Natural killer cell (primary cell): ENCODE data around the gene FAM98C. TPM values are rescaled to one million over a fixed set of nuclear protein-coding genes. Genes with fewer than 3 reads are reported as not detected.
"Not testable (repeated sequence)": the region's sequence is repeated elsewhere in the genome, so short reads cannot be mapped to it uniquely, and the experiment has no call there.

Experiments
- ATAC-seq, 3 donors: fragments of 150-1000 bp in 2 of 3; fragments of 200-7000 bp in 1 of 3; cut with Tn5 transposase; 1 replicate in 1 of 3; 2 replicates in 2 of 3; pipeline ENCODE4 v1.10.0; 2021; ENCODE audit warnings: mild to moderate bottlenecking in 2 of 3, moderate library complexity in 2 of 3
- DNase-seq, 2 donors: peaks; one replicate each; pipeline versions ENCODE4 v3.0.0 to v3.0.0-alpha.2; 2013 to 2021; ENCODE audit warnings: mixed read lengths in 1 of 2
- H3K27ac ChIP-seq: one replicate; pipeline ENCODE4 v1.5.1; 2013; ENCODE audit warnings: mild to moderate bottlenecking, low read length
- H3K27me3 ChIP-seq: one replicate; pipeline ENCODE4 v1.6.1; 2013; ENCODE audit warnings: low read length; ENCODE audit not compliant: control insufficient read depth, insufficient read depth
- H3K36me3 ChIP-seq: one replicate; pipeline ENCODE4 v1.6.1; 2013; ENCODE audit warnings: low read length; ENCODE audit not compliant: control insufficient read depth, insufficient read depth
- H3K4me1 ChIP-seq: one replicate; pipeline ENCODE4 v1.6.1; 2013; ENCODE audit warnings: low read length; ENCODE audit not compliant: control insufficient read depth, insufficient read depth
- H3K4me3 ChIP-seq: one replicate; pipeline ENCODE4 v1.5.1; 2013; ENCODE audit warnings: low read length
- H3K9me3 ChIP-seq: one replicate; pipeline ENCODE4 v1.6.1; 2013; ENCODE audit warnings: low read length; ENCODE audit not compliant: control insufficient read depth, insufficient read depth
- H3K27ac Mint-ChIP-seq, 2 donors: one replicate each; pipeline ENCODE4 v1.8.0; 2022; ENCODE audit warnings: mild to moderate bottlenecking in 2 of 2, mixed read lengths in 2 of 2, moderate library complexity in 1 of 2
- H3K27me3 Mint-ChIP-seq, 2 donors: one replicate each; pipeline ENCODE4 v1.8.0; 2022; ENCODE audit warnings: low read depth in 2 of 2, mixed read lengths in 2 of 2
- H3K36me3 Mint-ChIP-seq: one replicate; pipeline ENCODE4 v1.8.0; 2022; ENCODE audit warnings: mixed read lengths
- H3K4me1 Mint-ChIP-seq, 2 donors: one replicate each; pipeline ENCODE4 v1.8.0; 2022; ENCODE audit warnings: mixed read lengths in 2 of 2
- H3K4me3 Mint-ChIP-seq: one replicate; pipeline ENCODE4 v1.8.0; 2022; ENCODE audit warnings: mild to moderate bottlenecking, moderate library complexity, mixed read lengths
- H3K9me3 Mint-ChIP-seq, 2 donors: one replicate each; pipeline ENCODE4 v1.8.0; 2022; ENCODE audit warnings: mixed read lengths in 2 of 2
- WGBS: methylation state at CpG from one replicate; pipeline ENCODE4 v1.1.7; 2013; ENCODE audit warnings: missing lambda C conversion rate; ENCODE audit not compliant: insufficient coverage; 5-methylcytosine and 5-hydroxymethylcytosine counted together
- intact Hi-C: fragments of 100-400 bp; cut with micrococcal nuclease; formaldehyde crosslinking; loops from one replicate; pipeline ENCODE4 v1.14.2; 2022
- total RNA-seq, 4 donors: library from RNA; stranded (reverse); fragments of 120-200 nt in 1 of 4; gene quantifications; one replicate each; pipeline versions ENCODE4 v1.2.3 to v1.2.4, GENCODE V29; 2013 to 2022
- TF ChIP-seq, protein P1 (sequence below): fragments of 200-600 bp; IDR thresholded peaks from one replicate; pipeline ENCODE4 v1.8.0; 2022; ENCODE audit warnings: antibody characterized with exemption

The FAM98C gene
- total RNA-seq, 3 donors from 2014 or later (not counting 1 experiment from before 2014, with no cell fraction given), result 36.9 to 42.1 (median 41.6) TPM

DNA sequence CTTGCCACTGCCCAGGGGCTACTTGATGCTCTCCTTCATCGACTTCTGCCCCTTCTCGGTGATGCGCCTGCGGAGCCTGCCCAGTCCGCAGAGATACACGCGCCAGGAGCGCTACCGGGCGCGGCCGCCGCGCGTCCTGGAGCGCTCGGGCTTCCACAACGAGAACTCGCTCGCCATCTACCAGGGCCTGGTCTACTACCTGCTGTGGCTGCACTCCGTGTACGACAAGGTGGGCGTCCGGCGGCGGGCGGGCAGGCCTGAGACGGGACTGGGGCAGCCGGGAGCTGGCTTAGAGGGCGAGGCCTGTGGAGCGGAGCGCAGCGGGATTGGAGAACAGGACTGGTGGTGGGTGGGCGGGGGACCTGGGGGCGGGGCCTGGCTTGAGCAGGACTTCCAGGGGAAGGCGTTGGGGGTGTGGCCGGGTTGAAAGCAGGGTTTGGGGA lies 41.2 kb upstream of the FAM98C start:
- Histone ChIP-seq H3K9me3 (no peaks in the 10 kb centered on the region), H3K27me3 (peaks cover 3% of the 10 kb centered on the region), H3K4me1 (peaks cover 23% of the 10 kb centered on the region), H3K27ac (no peak overlapping the region), H3K4me3 (peak overlapping the region; percentile 43), H3K36me3 (no peaks in the 10 kb centered on the region)
- no peak overlapping the region for H3K27ac Mint-ChIP-seq
- H3K4me3 Mint-ChIP-seq, result peak overlapping the region; percentile 81
- DNase-seq, result peak in 1 of 2 donors; percentile 74
- H3K4me1 Mint-ChIP-seq, result peaks cover 0 to 19% of the 10 kb centered on the region in 2 donors
- H3K27me3 Mint-ChIP-seq, result peaks cover 5 to 19% of the 10 kb centered on the region in 2 donors
- no peaks in the 10 kb centered on the region for H3K9me3 Mint-ChIP-seq
- peak; percentile 68 to 78 (median 74) for ATAC-seq
- intact Hi-C loops, result no loop called here
- WGBS, result under 1% methylated on average over 37 of the region's 37 CpGs
- TF ChIP-seq, protein P1, sequence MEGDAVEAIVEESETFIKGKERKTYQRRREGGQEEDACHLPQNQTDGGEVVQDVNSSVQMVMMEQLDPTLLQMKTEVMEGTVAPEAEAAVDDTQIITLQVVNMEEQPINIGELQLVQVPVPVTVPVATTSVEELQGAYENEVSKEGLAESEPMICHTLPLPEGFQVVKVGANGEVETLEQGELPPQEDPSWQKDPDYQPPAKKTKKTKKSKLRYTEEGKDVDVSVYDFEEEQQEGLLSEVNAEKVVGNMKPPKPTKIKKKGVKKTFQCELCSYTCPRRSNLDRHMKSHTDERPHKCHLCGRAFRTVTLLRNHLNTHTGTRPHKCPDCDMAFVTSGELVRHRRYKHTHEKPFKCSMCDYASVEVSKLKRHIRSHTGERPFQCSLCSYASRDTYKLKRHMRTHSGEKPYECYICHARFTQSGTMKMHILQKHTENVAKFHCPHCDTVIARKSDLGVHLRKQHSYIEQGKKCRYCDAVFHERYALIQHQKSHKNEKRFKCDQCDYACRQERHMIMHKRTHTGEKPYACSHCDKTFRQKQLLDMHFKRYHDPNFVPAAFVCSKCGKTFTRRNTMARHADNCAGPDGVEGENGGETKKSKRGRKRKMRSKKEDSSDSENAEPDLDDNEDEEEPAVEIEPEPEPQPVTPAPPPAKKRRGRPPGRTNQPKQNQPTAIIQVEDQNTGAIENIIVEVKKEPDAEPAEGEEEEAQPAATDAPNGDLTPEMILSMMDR, result no peak
- H3K36me3 Mint-ChIP-seq, result no peaks in the 10 kb centered on the region

DNA sequence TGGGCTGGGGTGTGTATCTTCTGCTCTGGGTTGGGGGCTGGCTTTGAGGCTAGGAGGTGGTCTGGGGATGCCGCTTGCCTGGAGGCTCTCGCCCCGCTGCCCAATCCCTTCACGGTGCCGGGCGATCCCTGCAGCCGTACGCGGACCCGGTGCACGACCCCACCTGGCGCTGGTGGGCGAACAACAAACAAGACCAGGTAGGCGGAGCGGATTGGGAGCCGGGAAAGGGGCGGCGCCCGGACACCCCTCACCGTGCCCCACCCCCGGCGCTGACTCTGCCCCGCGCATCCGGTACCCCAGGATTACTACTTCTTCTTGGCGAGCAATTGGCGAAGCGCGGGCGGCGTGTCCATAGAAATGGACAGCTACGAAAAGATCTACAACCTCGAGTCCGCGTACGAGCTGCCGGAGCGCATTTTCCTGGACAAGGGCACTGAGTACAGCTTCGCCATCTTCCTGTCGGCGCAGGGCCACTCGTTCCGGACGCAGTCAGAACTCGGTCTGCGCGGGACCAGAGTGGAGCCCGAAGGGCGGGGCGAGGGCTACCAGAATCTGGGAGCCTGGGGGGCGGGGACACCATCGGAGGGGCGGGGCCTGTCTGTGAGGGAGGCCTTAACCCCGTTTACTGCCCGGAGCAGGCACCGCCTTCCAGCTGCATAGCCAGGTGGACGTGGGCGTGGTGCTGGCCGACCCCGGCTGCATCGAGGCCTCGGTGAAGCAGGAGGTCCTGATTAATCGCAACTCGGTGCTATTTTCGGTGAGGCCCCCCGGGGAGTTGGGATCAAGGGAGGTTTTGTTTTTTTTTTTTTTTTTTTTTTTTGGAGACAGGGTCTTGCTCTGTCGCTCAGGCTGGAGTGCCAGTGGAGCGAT lies 40.6 kb upstream of the FAM98C start:
- intact Hi-C loops, result no loop called here
- Mint-ChIP-seq H3K4me1 (peaks cover 0 to 19% of the 10 kb centered on the region in 2 donors), H3K27me3 (peaks cover 5 to 19% of the 10 kb centered on the region in 2 donors), H3K9me3 (no peaks in the 10 kb centered on the region), H3K27ac (no peak overlapping the region), H3K4me3 (peak overlapping the region; percentile 81), H3K36me3 (no peaks in the 10 kb centered on the region)
- peaks cover 3% of the 10 kb centered on the region for H3K27me3 ChIP-seq
- WGBS, result 2% methylated on average over 68 of the region's 68 CpGs
- H3K4me1 ChIP-seq, result peaks cover 23% of the 10 kb centered on the region
- ATAC-seq (peak; percentile 48 to 58 (median 54)), DNase-seq (peak in 1 of 2 donors; percentile 68)
- TF ChIP-seq, protein P1, result no peak
- no peaks in the 10 kb centered on the region for H3K36me3 ChIP-seq
- peak overlapping the region; percentile 43 for H3K4me3 ChIP-seq
- no peak overlapping the region for H3K27ac ChIP-seq
- H3K9me3 ChIP-seq, result no peaks in the 10 kb centered on the region

DNA sequence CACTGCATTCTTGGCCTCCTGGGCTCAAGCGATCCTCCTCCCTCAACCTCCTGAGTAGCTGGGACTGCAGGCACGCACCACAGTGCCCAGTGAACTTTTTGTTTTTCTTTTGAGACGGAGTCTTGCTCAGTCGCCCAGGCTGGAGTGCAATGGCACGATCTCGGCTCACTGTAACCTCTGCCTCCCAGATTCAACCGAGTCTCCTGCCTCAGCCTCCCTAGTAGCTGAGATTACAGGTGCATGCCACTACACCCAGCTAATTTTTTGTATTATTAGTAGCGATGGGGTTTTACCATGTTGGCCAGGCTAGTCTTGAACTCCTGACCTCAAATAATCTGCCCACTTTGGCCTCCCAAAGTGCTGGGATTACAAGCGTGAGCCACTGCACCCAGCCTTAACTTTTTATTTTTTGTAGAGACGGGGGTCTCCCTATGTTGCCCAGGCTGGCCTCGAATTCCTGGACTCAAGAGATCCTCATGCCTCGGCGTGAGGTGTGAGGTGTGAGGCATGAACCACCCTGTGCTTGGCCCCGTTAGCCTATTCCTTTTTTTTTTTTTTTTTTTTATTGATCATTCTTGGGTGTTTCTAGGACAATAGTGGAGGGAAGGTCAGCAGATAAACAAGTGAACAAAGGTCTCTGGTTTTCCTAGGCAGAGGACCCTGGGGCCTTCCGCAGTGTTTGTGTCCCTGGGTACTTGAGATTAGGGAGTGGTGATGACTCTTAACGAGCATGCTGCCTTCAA lies 39.8 kb upstream of the FAM98C start:
- intact Hi-C loops, H3K27ac ChIP-seq, H3K36me3 Mint-ChIP-seq, H3K36me3 ChIP-seq, H3K27me3 ChIP-seq, DNase-seq, H3K4me3 ChIP-seq, H3K9me3 ChIP-seq, H3K9me3 Mint-ChIP-seq, H3K27ac Mint-ChIP-seq, ATAC-seq: not testable (repeated sequence)
- peak overlapping the region; percentile 64 for H3K4me3 Mint-ChIP-seq
- H3K4me1 Mint-ChIP-seq, result peaks cover 0 to 19% of the 10 kb centered on the region in 2 donors
- WGBS, result 84% methylated on average over 14 of the region's 16 CpGs
- H3K27me3 Mint-ChIP-seq, result peaks cover 5 to 19% of the 10 kb centered on the region in 2 donors
- peaks cover 23% of the 10 kb centered on the region for H3K4me1 ChIP-seq

DNA sequence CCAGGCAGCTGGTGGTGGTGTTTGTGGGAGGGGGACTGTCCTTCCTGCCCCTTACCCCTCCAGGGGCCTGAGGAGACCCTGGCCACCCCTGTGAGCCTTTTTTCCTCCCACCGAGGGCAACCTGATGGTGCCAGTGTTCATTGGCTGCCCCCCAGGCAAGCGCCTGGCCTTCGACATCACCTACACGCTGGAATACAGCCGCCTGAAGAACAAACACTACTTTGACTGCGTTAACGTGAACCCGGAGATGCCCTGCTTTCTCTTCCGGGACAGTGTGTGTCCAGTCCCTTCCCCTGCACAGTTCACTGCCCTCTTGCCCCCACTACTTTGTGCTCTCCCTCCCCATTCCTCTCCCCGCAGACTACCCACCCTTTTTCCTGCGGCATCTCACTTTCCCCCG lies 35.9 kb upstream of the FAM98C start:
- H3K27me3 Mint-ChIP-seq, result peaks cover 0 to 8% of the 10 kb centered on the region in 2 donors
- no peak overlapping the region for H3K27ac Mint-ChIP-seq
- H3K4me3 Mint-ChIP-seq, result no peak overlapping the region
- Histone ChIP-seq H3K27ac (no peak overlapping the region), H3K27me3 (no peaks in the 10 kb centered on the region), H3K4me3 (no peak overlapping the region), H3K4me1 (peaks cover 13% of the 10 kb centered on the region), H3K9me3 (no peaks in the 10 kb centered on the region), H3K36me3 (no peaks in the 10 kb centered on the region)
- ATAC-seq, result no peak
- H3K4me1 Mint-ChIP-seq, result peaks cover 0 to 4% of the 10 kb centered on the region in 2 donors
- no peak for DNase-seq
- H3K9me3 Mint-ChIP-seq, result no peaks in the 10 kb centered on the region
- 94% methylated on average over 12 of the region's 12 CpGs for WGBS
- intact Hi-C loops, result no loop called here
- TF ChIP-seq, protein P1, result no peak
- H3K36me3 Mint-ChIP-seq, result no peaks in the 10 kb centered on the region
